ENCODE data around the gene UCK1. TPM values are rescaled to one million over a fixed set of nuclear protein-coding genes. Genes with fewer than 3 reads are reported as not detected.

UCK1 gene
- total and polyA plus RNA-seq, 9 donors: 19.6 to 28.2 (median 25.4) TPM

GRCh38 chr9:131485206-131485605 is 45.9 kb downstream of the UCK1 start:
- no peak overlapping the region for H3K27ac ChIP-seq (ENCODE audit: low read length)

GRCh38 chr9:131484560-131485185 is 46.4 kb downstream of the UCK1 start:
- no peaks in the 10 kb centered on the region for H3K27me3 ChIP-seq (ENCODE audit: control insufficient read depth, insufficient read depth, low read length)
- WGBS (ENCODE audit: insufficient coverage): 90% methylated on average over 13 of the region's 15 CpGs
- H3K27ac ChIP-seq (ENCODE audit: low read length): no peak overlapping the region
- no peaks in the 10 kb centered on the region for H3K9me3 ChIP-seq (replicated peaks; ENCODE audit: control insufficient read depth, low read depth, low read length)
- no peak for DNase-seq
- no peaks in the 10 kb centered on the region for H3K4me1 ChIP-seq (ENCODE audit: control insufficient read depth, insufficient read depth, low read length)
- peaks cover 96% of the 10 kb centered on the region for H3K36me3 ChIP-seq (ENCODE audit: control insufficient read depth, insufficient read depth, low read length)
- H3K4me3 ChIP-seq (ENCODE audit: low read length): no peak overlapping the region

More at GRCh38 chr9:131485206-131485605, 45.9 kb downstream of the UCK1 start:
- peaks cover 97% of the 10 kb centered on the region for H3K36me3 ChIP-seq (ENCODE audit: control insufficient read depth, insufficient read depth, low read length)
- 90% methylated on average over 12 of the region's 12 CpGs for WGBS (ENCODE audit: insufficient coverage)
- DNase-seq: no peak
- H3K4me3 ChIP-seq (ENCODE audit: low read length): no peak overlapping the region
- H3K27me3 ChIP-seq (ENCODE audit: control insufficient read depth, insufficient read depth, low read length): no peaks in the 10 kb centered on the region
- no peaks in the 10 kb centered on the region for H3K4me1 ChIP-seq (ENCODE audit: control insufficient read depth, insufficient read depth, low read length)
- no peaks in the 10 kb centered on the region for H3K9me3 ChIP-seq (replicated peaks; ENCODE audit: control insufficient read depth, low read depth, low read length)

GRCh38 chr9:131484051-131484445 is 47.0 kb downstream of the UCK1 start:
- no peak overlapping the region for H3K4me3 ChIP-seq (ENCODE audit: low read length)
- WGBS (ENCODE audit: insufficient coverage): 95% methylated on average over 7 of the region's 7 CpGs
- no peaks in the 10 kb centered on the region for H3K27me3 ChIP-seq (ENCODE audit: control insufficient read depth, insufficient read depth, low read length)
- H3K36me3 ChIP-seq (ENCODE audit: control insufficient read depth, insufficient read depth, low read length): peaks cover 96% of the 10 kb centered on the region
- H3K4me1 ChIP-seq (ENCODE audit: control insufficient read depth, insufficient read depth, low read length): no peaks in the 10 kb centered on the region
- H3K27ac ChIP-seq (ENCODE audit: low read length): no peak overlapping the region
- no peaks in the 10 kb centered on the region for H3K9me3 ChIP-seq (replicated peaks; ENCODE audit: control insufficient read depth, low read depth, low read length)
- DNase-seq: no peak

- H3K36me3 ChIP-seq (ENCODE audit: control insufficient read depth, insufficient read depth, low read length): peaks cover 97% of the 10 kb centered on the region
- H3K9me3 ChIP-seq (replicated peaks; ENCODE audit: control insufficient read depth, low read depth, low read length): no peaks in the 10 kb centered on the region
- H3K27me3 ChIP-seq (ENCODE audit: control insufficient read depth, insufficient read depth, low read length): no peaks in the 10 kb centered on the region
- no peak overlapping the region for H3K4me3 ChIP-seq (ENCODE audit: low read length)
- no peak overlapping the region for H3K27ac ChIP-seq (ENCODE audit: low read length)
- WGBS (ENCODE audit: insufficient coverage): 79% methylated on average over 7 of the region's 9 CpGs
- H3K4me1 ChIP-seq (ENCODE audit: control insufficient read depth, insufficient read depth, low read length): no peaks in the 10 kb centered on the region
- DNase-seq: no peak
Observed at GRCh38 chr9:131483319-131484050, 47.6 kb downstream of the UCK1 start.

- Histone ChIP-seq H3K9me3 (replicated peaks; ENCODE audit: control insufficient read depth, low read depth, low read length) (no peaks in the 10 kb centered on the region), H3K27me3 (ENCODE audit: control insufficient read depth, insufficient read depth, low read length) (no peaks in the 10 kb centered on the region), H3K27ac (ENCODE audit: low read length) (no peak overlapping the region), H3K4me3 (ENCODE audit: low read length) (no peak overlapping the region), H3K36me3 (ENCODE audit: control insufficient read depth, insufficient read depth, low read length) (peaks cover 97% of the 10 kb centered on the region), H3K4me1 (ENCODE audit: control insufficient read depth, insufficient read depth, low read length) (no peaks in the 10 kb centered on the region)
- 90% methylated on average over 22 of the region's 24 CpGs for WGBS (ENCODE audit: insufficient coverage)
- no peak for DNase-seq
Observed at GRCh38 chr9:131482343-131483006, 48.6 kb downstream of the UCK1 start.

- no peak for DNase-seq
- WGBS (ENCODE audit: insufficient coverage): 80% methylated on average over 17 of the region's 19 CpGs
- Histone ChIP-seq H3K4me3 (ENCODE audit: low read length) (no peak overlapping the region), H3K4me1 (ENCODE audit: control insufficient read depth, insufficient read depth, low read length) (no peaks in the 10 kb centered on the region), H3K36me3 (ENCODE audit: control insufficient read depth, insufficient read depth, low read length) (peaks cover 97% of the 10 kb centered on the region), H3K9me3 (replicated peaks; ENCODE audit: control insufficient read depth, low read depth, low read length) (no peaks in the 10 kb centered on the region), H3K27ac (ENCODE audit: low read length) (no peak overlapping the region), H3K27me3 (ENCODE audit: control insufficient read depth, insufficient read depth, low read length) (no peaks in the 10 kb centered on the region)
Observed at GRCh38 chr9:131481441-131482342, 49.4 kb downstream of the UCK1 start.

- WGBS (ENCODE audit: insufficient coverage): no CpG with 5 or more reads among the region's 1 CpG
- Histone ChIP-seq H3K4me3 (ENCODE audit: low read length) (no peak overlapping the region), H3K9me3 (replicated peaks; ENCODE audit: control insufficient read depth, low read depth, low read length) (no peaks in the 10 kb centered on the region), H3K4me1 (ENCODE audit: control insufficient read depth, insufficient read depth, low read length) (no peaks in the 10 kb centered on the region), H3K27ac (ENCODE audit: low read length) (no peak overlapping the region), H3K27me3 (ENCODE audit: control insufficient read depth, insufficient read depth, low read length) (no peaks in the 10 kb centered on the region), H3K36me3 (ENCODE audit: control insufficient read depth, insufficient read depth, low read length) (peaks cover 97% of the 10 kb centered on the region)
- no peak for DNase-seq
Observed at GRCh38 chr9:131480258-131480657, 50.8 kb downstream of the UCK1 start.

- H3K27ac ChIP-seq (ENCODE audit: low read length): no peak overlapping the region
- no peak for DNase-seq
- WGBS (ENCODE audit: insufficient coverage): no CpG with 5 or more reads among the region's 10 CpGs
- H3K4me3 ChIP-seq (ENCODE audit: low read length): no peak overlapping the region
- H3K9me3 ChIP-seq (replicated peaks; ENCODE audit: control insufficient read depth, low read depth, low read length): no peaks in the 10 kb centered on the region
- H3K27me3 ChIP-seq (ENCODE audit: control insufficient read depth, insufficient read depth, low read length): no peaks in the 10 kb centered on the region
- peaks cover 97% of the 10 kb centered on the region for H3K36me3 ChIP-seq (ENCODE audit: control insufficient read depth, insufficient read depth, low read length)
- no peaks in the 10 kb centered on the region for H3K4me1 ChIP-seq (ENCODE audit: control insufficient read depth, insufficient read depth, low read length)
Observed at GRCh38 chr9:131478911-131479310, 52.2 kb downstream of the UCK1 start.

GRCh38 chr9:131478421-131478868 is 52.6 kb downstream of the UCK1 start:
- peak; percentile 41 for DNase-seq
- H3K36me3 ChIP-seq (ENCODE audit: control insufficient read depth, insufficient read depth, low read length): peaks cover 97% of the 10 kb centered on the region
- no peaks in the 10 kb centered on the region for H3K9me3 ChIP-seq (replicated peaks; ENCODE audit: control insufficient read depth, low read depth, low read length)
- H3K27me3 ChIP-seq (ENCODE audit: control insufficient read depth, insufficient read depth, low read length): no peaks in the 10 kb centered on the region
- H3K4me1 ChIP-seq (ENCODE audit: control insufficient read depth, insufficient read depth, low read length): no peaks in the 10 kb centered on the region
- H3K4me3 ChIP-seq (ENCODE audit: low read length): no peak overlapping the region
- no peak overlapping the region for H3K27ac ChIP-seq (ENCODE audit: low read length)
- 41% methylated on average over 8 of the region's 12 CpGs for WGBS (ENCODE audit: insufficient coverage)
